GM12873 (cell line): ENCODE data around the gene CD83.

Experiments
- CTCF ChIP-seq: IDR thresholded peaks from 2 replicates; pipeline ENCODE4 v1.5.1; 2012; ENCODE audit warnings: low read depth, mild to moderate bottlenecking, moderate library complexity, low read length, control low read depth; ENCODE audit not compliant: insufficient read depth; ENCODE audit errors: missing control alignments

Gene CD83

GRCh38 chr6:14172562-14172961 lies 55.0 kb downstream of the CD83 start:
- no peak for TF ChIP-seq CTCF

GRCh38 chr6:14174226-14174625 lies 56.7 kb downstream of the CD83 start:
- TF ChIP-seq CTCF, result no peak

- TF ChIP-seq CTCF, result no peak
These were observed 57.4 kb downstream of the CD83 start for GRCh38 chr6:14174996-14175395.

GRCh38 chr6:14176429-14176828 lies 58.9 kb downstream of the CD83 start:
- no peak for TF ChIP-seq CTCF

GRCh38 chr6:14177413-14178082 lies 60.0 kb downstream of the CD83 start:
- no peak for TF ChIP-seq CTCF

- TF ChIP-seq CTCF, result no peak
These were observed 60.5 kb downstream of the CD83 start for GRCh38 chr6:14178083-14178445.

GRCh38 chr6:14180609-14181008 lies 63.0 kb downstream of the CD83 start:
- TF ChIP-seq CTCF, result no peak
